Fibroblast of skin of scalp (primary cell): Measurements from ENCODE around the gene GAN.
A peak's percentile ranks its signal among the peaks of the same experiment; 100 is the strongest.

ENCODE experiments used
- DNase-seq: peaks from one replicate; pipeline ENCODE4 v3.0.0-alpha.2; 2013

GAN gene

DNA sequence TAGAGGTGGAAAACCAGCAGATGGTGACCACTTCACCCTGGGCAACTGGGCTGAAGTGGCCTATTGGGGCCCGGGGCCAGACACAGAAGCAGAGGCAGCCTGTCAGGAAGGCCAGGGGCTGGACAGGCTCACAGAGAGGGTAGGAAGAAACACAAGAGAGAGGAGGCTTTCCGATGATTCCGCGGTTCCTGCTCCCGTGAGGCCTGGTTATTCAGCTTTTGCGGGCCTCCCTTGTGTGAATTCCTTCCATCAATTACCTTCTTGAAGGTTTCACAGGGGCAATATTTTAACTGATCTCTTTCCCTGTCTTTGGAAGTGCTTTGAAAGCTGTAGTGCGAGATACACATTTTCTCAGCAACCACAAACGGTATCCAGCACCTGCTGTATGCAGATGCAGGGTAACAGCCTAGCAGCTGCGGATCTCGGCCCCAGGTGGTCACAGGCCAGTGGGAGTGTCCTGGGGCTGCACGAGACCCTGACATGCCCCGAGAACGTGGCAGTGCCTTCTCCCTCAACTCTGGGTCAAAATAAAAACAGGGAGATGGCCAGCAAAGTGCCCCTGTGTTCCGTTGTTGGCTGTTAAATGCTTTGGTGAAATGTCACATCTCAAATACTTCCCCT is 118.3 kb downstream of the GAN start:
- DNase-seq: no peak

DNA sequence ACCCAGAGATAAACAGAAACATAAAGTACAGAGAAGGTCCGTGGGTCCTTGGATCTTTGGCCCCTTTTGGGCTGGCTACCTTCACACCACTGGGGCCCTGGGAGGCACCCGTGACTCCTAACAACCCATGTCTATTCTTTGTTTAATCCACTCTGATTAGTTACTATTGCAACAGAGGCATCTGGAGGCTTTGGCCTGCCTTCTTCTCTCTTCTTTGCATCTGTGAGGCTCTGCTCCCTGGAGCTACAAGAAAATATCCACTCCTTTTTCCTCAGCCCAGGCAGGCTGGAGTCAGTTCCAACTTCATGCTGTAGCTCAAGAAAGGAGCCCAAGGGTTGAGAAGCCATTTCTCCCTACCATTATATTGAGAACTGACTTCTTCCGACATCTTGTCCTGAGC is 120.3 kb downstream of the GAN start:
- no peak for DNase-seq

DNA sequence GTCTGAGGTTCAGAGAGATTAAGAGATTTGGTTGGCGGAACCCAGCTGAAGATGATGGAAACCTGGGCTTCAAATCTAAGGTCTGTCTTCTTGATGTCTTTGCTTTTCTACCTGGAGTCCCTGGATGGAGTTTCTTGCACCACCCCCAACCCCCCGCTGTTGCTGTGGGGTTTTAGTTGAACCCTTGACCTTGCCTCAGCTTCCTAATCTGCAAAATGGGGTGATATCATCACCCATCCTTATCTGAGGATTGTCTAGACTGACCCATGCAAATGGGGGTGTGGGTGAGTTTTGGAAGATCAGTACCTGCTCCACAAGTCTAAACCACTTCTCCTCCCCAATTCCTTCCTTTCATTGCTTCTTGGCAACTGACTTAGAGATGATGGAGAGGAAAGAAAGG is 120.8 kb downstream of the GAN start:
- DNase-seq: no peak

DNA sequence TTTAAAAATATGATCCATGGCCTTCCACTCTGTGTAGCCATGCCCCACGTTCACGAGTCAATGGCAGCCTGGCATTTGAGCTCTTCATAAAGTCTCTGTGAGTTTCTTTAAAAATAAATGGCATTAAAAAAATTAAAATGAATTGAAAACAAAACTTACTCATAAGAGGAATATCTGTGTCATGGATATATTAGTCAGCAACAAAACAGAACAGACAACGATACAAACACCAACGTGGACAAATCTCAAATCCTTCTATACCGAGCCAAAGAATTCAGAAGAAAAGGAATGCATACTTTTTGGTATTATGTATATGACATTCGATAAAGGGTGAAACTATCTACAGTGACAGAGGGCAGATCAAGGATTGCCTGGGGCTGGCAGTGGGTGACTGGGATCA is 121.6 kb downstream of the GAN start:
- DNase-seq: peak; percentile 63

DNA sequence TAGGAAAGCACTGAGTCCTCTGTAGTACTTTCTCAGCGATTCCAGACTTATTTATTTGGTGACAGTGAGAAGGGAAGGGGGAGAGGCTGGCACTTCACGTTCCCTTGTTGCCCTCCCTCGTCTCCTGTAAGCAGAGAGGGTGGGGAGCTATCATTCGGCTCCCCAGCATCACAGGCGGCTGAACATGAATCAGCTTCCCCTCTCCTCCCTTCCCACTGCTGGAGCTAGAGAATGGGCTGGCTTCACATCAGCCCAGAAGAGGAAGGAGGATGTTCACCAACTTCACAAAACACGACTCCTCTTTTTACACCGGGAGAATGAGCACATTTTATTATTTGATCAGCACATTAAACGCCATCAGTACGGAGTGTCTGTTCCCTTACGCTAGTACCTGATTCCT is 123.1 kb downstream of the GAN start:
- no peak for DNase-seq
